K562 (cell line): Measurements from ENCODE around the gene HHIPL1. TPM values are rescaled to one million over a fixed set of nuclear protein-coding genes. Genes with fewer than 3 reads are reported as not detected.
A peak's percentile ranks its signal among the peaks of the same experiment; 100 is the strongest.

Experiments used
- ATF1 ChIP-seq, 2 experiments: fragments of 450-650 bp in 1 of 2; IDR thresholded peaks; 2 replicates each; pipeline ENCODE4 v1.6.1; 2016; ENCODE audit warnings: missing compliant biosample characterization in 1 of 2, missing genetic modification characterization in 1 of 2
- CBFA2T3 ChIP-seq: fragments of 450-650 bp; IDR thresholded peaks from 2 replicates; pipeline ENCODE4 v1.6.1; 2017
- CC2D1A ChIP-seq: fragments of 450-650 bp; IDR thresholded peaks from 2 replicates; pipeline ENCODE4 v1.6.1; 2017; ENCODE audit warnings: mild to moderate bottlenecking
- CHD4 ChIP-seq: fragments of 200-600 bp; sonication (generic); IDR thresholded peaks from 3 replicates; pipeline ENCODE4 v1.6.1; 2012; ENCODE audit warnings: low read depth, mild to moderate bottlenecking, mixed read lengths, low read length, inconsistent platforms; ENCODE audit not compliant: insufficient read depth, insufficient replicate concordance, poor library complexity, severe bottlenecking
- ELK3 ChIP-seq: fragments of 450-650 bp; formaldehyde crosslinking; IDR thresholded peaks from 2 replicates; pipeline ENCODE4 v1.4.0; 2020; ENCODE audit warnings: mild to moderate bottlenecking
- EP400 ChIP-seq: fragments of 450-650 bp; IDR thresholded peaks from 2 replicates; pipeline ENCODE4 v1.6.1; 2017; ENCODE audit warnings: antibody characterized with exemption, mild to moderate bottlenecking, moderate library complexity
- FOS ChIP-seq: IDR thresholded peaks from 3 replicates; pipeline ENCODE4 v1.6.1; 2011; ENCODE audit not compliant: insufficient read length; ENCODE audit errors: extremely low read depth
- HSF4 ChIP-seq: fragments of 250-450 bp; sonication (Bioruptor Pico); IDR thresholded peaks from 2 replicates; pipeline ENCODE4 v2.1.2; 2022; ENCODE audit warnings: mild to moderate bottlenecking, moderate library complexity, borderline replicate concordance
- JUND ChIP-seq, 2 experiments: IDR thresholded peaks; 2 replicates in 1 of 2; 3 replicates in 1 of 2; pipeline ENCODE4 v1.6.1; 2011; ENCODE audit warnings: borderline replicate concordance in 2 of 2, low read depth in 2 of 2, low read length in 2 of 2, improper control_type of control experiment in 1 of 2, missing biosample characterization in 1 of 2, missing genetic modification characterization in 1 of 2, missing genetic modification reagents in 1 of 2
- MAZ ChIP-seq, 2 experiments: fragments of 450-650 bp in 1 of 2; sonication (generic) in 1 of 2; formaldehyde crosslinking; IDR thresholded peaks in 1 of 2; conservative IDR thresholded peaks in 1 of 2; 2 replicates each; pipeline versions ENCODE4 v1.4.0 to v1.5.0; 2020; ENCODE audit warnings: mild to moderate bottlenecking in 1 of 2, missing genetic modification reagents in 1 of 2
- MEF2A ChIP-seq: IDR thresholded peaks from 2 replicates; pipeline ENCODE4 v1.6.1; 2011; ENCODE audit warnings: low read depth, mild to moderate bottlenecking, low read length, moderate library complexity; ENCODE audit not compliant: control insufficient read depth
- MTA2 ChIP-seq: fragments of 450-650 bp; IDR thresholded peaks from 2 replicates; pipeline ENCODE4 v1.6.1; 2016; ENCODE audit warnings: low read depth
- MTF1 ChIP-seq: fragments of 250-450 bp; sonication (Bioruptor Pico); IDR thresholded peaks from 2 replicates; pipeline ENCODE4 v1.9.0; 2021; ENCODE audit warnings: moderate library complexity, mild to moderate bottlenecking, inconsistent platforms, borderline replicate concordance
- MYC ChIP-seq, 2 experiments: fragments of 250-450 bp in 1 of 2; sonication (Bioruptor Pico) in 1 of 2; IDR thresholded peaks; 2 replicates each; pipeline versions ENCODE4 v1.5.1 to v1.6.1; 2012 to 2021; ENCODE audit warnings: low read depth in 2 of 2, borderline replicate concordance in 1 of 2, improper control_type of control experiment in 1 of 2, low read length in 1 of 2, mild to moderate bottlenecking in 1 of 2, moderate library complexity in 1 of 2
- NCOA1 ChIP-seq: fragments of 450-650 bp; IDR thresholded peaks from 2 replicates; pipeline ENCODE4 v1.6.1; 2016; ENCODE audit warnings: low read depth
- NRF1 ChIP-seq, 2 experiments: fragments of 450-650 bp; IDR thresholded peaks in 1 of 2; conservative IDR thresholded peaks in 1 of 2; 2 replicates each; pipeline ENCODE4 v1.6.1; 2014; ENCODE audit warnings: mild to moderate bottlenecking in 2 of 2
- OTX1 ChIP-seq: fragments of 450-650 bp; formaldehyde crosslinking; IDR thresholded peaks from 2 replicates; pipeline ENCODE4 v1.4.0; 2022; ENCODE audit warnings: mild to moderate bottlenecking
- PHB ChIP-seq: fragments of 250-450 bp; sonication (Bioruptor Pico); IDR thresholded peaks from 2 replicates; pipeline ENCODE4 v1.5.0; 2021
- POLR2B ChIP-seq: fragments of 450-650 bp; IDR thresholded peaks from 2 replicates; pipeline ENCODE4 v1.6.1; 2018; ENCODE audit warnings: low read depth; ENCODE audit not compliant: partially characterized antibody
- POLR2G ChIP-seq: fragments of 200-400 bp; formaldehyde crosslinking; IDR thresholded peaks from 2 replicates; pipeline ENCODE4 v1.6.1; 2017; ENCODE audit warnings: low read depth, mild to moderate bottlenecking, antibody characterized with exemption, low read length, moderate library complexity
- POLR3G ChIP-seq: IDR thresholded peaks from 2 replicates; pipeline ENCODE4 v1.6.1; 2011; ENCODE audit not compliant: insufficient read length, insufficient replicate concordance; ENCODE audit errors: extremely low read depth
- SIN3B ChIP-seq: fragments of 450-650 bp; IDR thresholded peaks from 2 replicates; pipeline ENCODE4 v1.6.1; 2017; ENCODE audit warnings: low read depth, mild to moderate bottlenecking, moderate library complexity
- SMARCE1 ChIP-seq: fragments of 450-650 bp; IDR thresholded peaks from 2 replicates; pipeline ENCODE4 v1.7.1; 2016; ENCODE audit warnings: mild to moderate bottlenecking
- TAF15 ChIP-seq: fragments of 200-400 bp; formaldehyde crosslinking; IDR thresholded peaks from 2 replicates; pipeline ENCODE4 v1.6.1; 2017; ENCODE audit warnings: mild to moderate bottlenecking, low read depth, low read length, moderate library complexity
- TEAD2 ChIP-seq: fragments of 450-650 bp; IDR thresholded peaks from 2 replicates; pipeline ENCODE4 v1.6.1; 2016; ENCODE audit warnings: missing genetic modification characterization, control low read depth, missing compliant biosample characterization
- ZNF197 ChIP-seq: fragments of 200-800 bp; sonication (Bioruptor generic); IDR thresholded peaks from 2 replicates; pipeline ENCODE4 v1.6.1; 2016; ENCODE audit warnings: low read depth, missing genetic modification characterization, missing compliant biosample characterization
- ZNF217 ChIP-seq: sonication (generic); formaldehyde crosslinking; IDR thresholded peaks from 2 replicates; pipeline ENCODE4 v1.8.0; 2022; ENCODE audit warnings: mild to moderate bottlenecking, missing genetic modification reagents
- ZNF384 ChIP-seq: IDR thresholded peaks from 2 replicates; pipeline ENCODE4 v1.6.1; 2012; ENCODE audit warnings: low read depth, low read length, improper control_type of control experiment
- ZNF695 ChIP-seq: fragments of 450-650 bp; formaldehyde crosslinking; IDR thresholded peaks from 2 replicates; pipeline ENCODE4 v1.4.0; 2020; ENCODE audit warnings: mild to moderate bottlenecking, moderate library complexity
- polyA plus RNA-seq, 8 experiments: library from polyadenylated mRNA; depleted of rRNA in 4 of 8; stranded (reverse) in 5 of 8; unstranded in 3 of 8; fragments of >200 nt; fragmentation: Nextera tagmentation in 2 of 8; fragmentation: Illumina TruSeq in 1 of 8; extraction: Ambion mirVana in 2 of 8; extraction: Trizol in 1 of 8; gene quantifications; 2 replicates each; pipeline versions ENCODE4 v1.2.1 to v1.2.3, GENCODE V29; 2011 to 2014; ENCODE audit warnings: inconsistent platforms in 1 of 8, missing spikeins in 1 of 8
- total RNA-seq, 7 experiments: library from RNA; depleted of rRNA in 6 of 7; stranded (reverse); fragments of >200 nt in 6 of 7; fragmentation: Illumina TruSeq in 2 of 7; extraction: Trizol in 2 of 7; gene quantifications; 2 replicates each; pipeline versions ENCODE4 v1.2.1 to v1.2.3, GENCODE V29; 2011 to 2021; ENCODE audit warnings: low replicate concordance in 1 of 7

The HHIPL1 gene
- total and polyA plus RNA-seq, 9 of the 15 experiments (the other 6 are each of a cell fraction or from before 2014, with no cell fraction given) = not detected

GRCh38 chr14:99683619-99684409, 38.9 kb downstream of the HHIPL1 start, which contains the start of gene CYP46A1 (continued):
- TF ChIP-seq POLR2G = peak; percentile 79
- TF ChIP-seq ZNF695 (CRISPR knock-in tag) = no peak
- no peak for TF ChIP-seq MEF2A
- no peak for TF ChIP-seq TEAD2 (tag)
- TF ChIP-seq FOS = no peak
- TF ChIP-seq CBFA2T3 = no peak
- TF ChIP-seq ZNF217 (CRISPR knock-in tag) = no peak
- TF ChIP-seq ATF1 (CRISPR knock-in tag; IDR thresholded peaks at IDR 0.05) = peak; percentile 86
- TF ChIP-seq ATF1 (tag; IDR thresholded peaks at IDR 0.05) = peak; percentile 98
- no peak for TF ChIP-seq ZNF384
- peak; percentile 39; the same call in 1 of the 2 replicates for TF ChIP-seq EP400
- TF ChIP-seq NCOA1 = no peak
- TF ChIP-seq PHB (CRISPR knock-in tag) = no peak
- TF ChIP-seq SIN3B = 0 out of 2 replicates have a peak, but pooled peaks have one; percentile 73
- no peak for TF ChIP-seq ELK3
- TF ChIP-seq NRF1 (conservative IDR thresholded peaks at IDR 0.05 in 1 of 2, IDR thresholded peaks at IDR 0.05 in 1 of 2) = peak; percentile 77 to 79
- TF ChIP-seq POLR2B = no peak
- no peak for TF ChIP-seq ZNF197 (CRISPR knock-in tag)
- 0 out of 2 replicates have a peak, but pooled peaks have one; percentile 16 for TF ChIP-seq MYC (IDR thresholded peaks at IDR 0.05; ENCODE audit: low read depth, low read length)
- TF ChIP-seq MYC (CRISPR knock-in tag; IDR thresholded peaks at IDR 0.05; ENCODE audit: borderline replicate concordance, low read depth) = no peak
- no peak for TF ChIP-seq SMARCE1
- 0 out of 4 replicates have a peak, but pooled peaks of 1 of the 2 experiments have one; percentile 29 for TF ChIP-seq MAZ (CRISPR knock-in tag; conservative IDR thresholded peaks at IDR 0.05 in 1 of 2, IDR thresholded peaks at IDR 0.05 in 1 of 2)
- TF ChIP-seq HSF4 = no peak
- no peak for TF ChIP-seq POLR3G
- TF ChIP-seq MTA2 = no peak
- TF ChIP-seq MTF1 (CRISPR knock-in tag) = no peak
- no peak for TF ChIP-seq OTX1 (CRISPR knock-in tag)
- TF ChIP-seq CHD4 = no peak
- TF ChIP-seq JUND (IDR thresholded peaks at IDR 0.05; ENCODE audit: borderline replicate concordance, low read depth, low read length) = 0 out of 2 replicates have a peak, but pooled peaks have one; percentile 10
- no peak for TF ChIP-seq JUND (tag; IDR thresholded peaks at IDR 0.05; ENCODE audit: borderline replicate concordance, low read depth, low read length)
- no peak for TF ChIP-seq CC2D1A
- no peak for TF ChIP-seq TAF15
